Measurements from ENCODE around the gene NRXN3. TPM values are rescaled to one million over a fixed set of nuclear protein-coding genes. Genes with fewer than 3 reads are reported as not detected.

NRXN3 gene
- polyA plus RNA-seq, 1 of the 3 experiments (the other 2 are of a cell fraction), result 1.6 TPM

DNA sequence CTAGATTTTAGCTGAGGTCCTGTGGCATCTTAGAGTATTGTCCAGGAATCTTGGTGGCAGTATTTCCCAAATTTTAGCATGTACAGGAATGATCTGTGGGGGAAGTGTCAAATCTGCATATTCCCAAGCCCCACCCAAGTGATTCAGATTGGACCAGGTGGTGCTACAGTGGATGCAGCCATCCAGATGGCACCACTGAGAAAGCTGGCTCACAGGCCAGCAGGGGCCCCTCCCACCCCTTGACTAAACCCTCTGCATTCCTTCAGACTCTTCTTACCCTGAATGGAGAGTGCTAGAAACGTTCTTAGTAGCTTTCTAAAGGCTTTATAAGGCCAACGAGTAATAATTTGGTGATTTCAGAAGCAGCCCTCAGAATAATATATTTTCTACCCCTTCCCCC is 255.2 kb downstream of the NRXN3 start:
- Histone ChIP-seq H3K4me3 (ENCODE audit: low read depth in 2 of 2, low read length in 1 of 2) (no peak overlapping the region), H2AFZ (ENCODE audit: low read depth) (no peak overlapping the region), H4K20me1 (ENCODE audit: insufficient read depth) (no peaks in the 10 kb centered on the region), H3K27ac (ENCODE audit: low read depth in 2 of 2, low read length in 1 of 2) (no peak overlapping the region), H3K36me3 (replicated peaks in 1 of 2; ENCODE audit: control insufficient read depth in 1 of 2, insufficient read depth in 2 of 2, low read length in 1 of 2) (no peaks in the 10 kb centered on the region), H3K9ac (no peak overlapping the region), H3K27me3 (ENCODE audit: insufficient read depth) (no peaks in the 10 kb centered on the region), H3K4me1 (ENCODE audit: control insufficient read depth in 1 of 2, insufficient read depth in 2 of 2, low read depth in 1 of 2, low read length in 1 of 2) (no peaks in the 10 kb centered on the region), H3K9me2 (no peaks in the 10 kb centered on the region), H3K9me3 (no peaks in the 10 kb centered on the region), H3F3A (replicated peaks; ENCODE audit: insufficient read depth) (no peaks in the 10 kb centered on the region), H3K79me2 (ENCODE audit: insufficient read depth) (no peaks in the 10 kb centered on the region), H3K4me2 (no peak overlapping the region)
- WGBS (ENCODE audit: low lambda C conversion rate), result 3% methylated on average over 2 of the region's 2 CpGs
- TF ChIP-seq RFX5 (IDR thresholded peaks at IDR 0.05; ENCODE audit: low read length) (no peak), RXRA (IDR thresholded peaks at IDR 0.05; ENCODE audit: borderline replicate concordance, low read depth) (no peak), EZH2phosphoT487 (IDR thresholded peaks at IDR 0.05; ENCODE audit: borderline replicate concordance, low read depth) (no peak), GABPA (IDR thresholded peaks at IDR 0.05; ENCODE audit: low read depth) (no peak), RAD21 (IDR thresholded peaks at IDR 0.05; ENCODE audit: low read length) (no peak), YY1 (IDR thresholded peaks at IDR 0.05; ENCODE audit: low read depth) (no peak), MXI1 (IDR thresholded peaks at IDR 0.05; ENCODE audit: low read depth, low read length) (no peak), FOSL2 (IDR thresholded peaks at IDR 0.05; ENCODE audit: borderline replicate concordance, low read depth) (no peak), NFIC (IDR thresholded peaks at IDR 0.05; ENCODE audit: borderline replicate concordance) (no peak), TCF12 (IDR thresholded peaks at IDR 0.05) (no peak)
- TF ChIP-seq, protein P1, sequence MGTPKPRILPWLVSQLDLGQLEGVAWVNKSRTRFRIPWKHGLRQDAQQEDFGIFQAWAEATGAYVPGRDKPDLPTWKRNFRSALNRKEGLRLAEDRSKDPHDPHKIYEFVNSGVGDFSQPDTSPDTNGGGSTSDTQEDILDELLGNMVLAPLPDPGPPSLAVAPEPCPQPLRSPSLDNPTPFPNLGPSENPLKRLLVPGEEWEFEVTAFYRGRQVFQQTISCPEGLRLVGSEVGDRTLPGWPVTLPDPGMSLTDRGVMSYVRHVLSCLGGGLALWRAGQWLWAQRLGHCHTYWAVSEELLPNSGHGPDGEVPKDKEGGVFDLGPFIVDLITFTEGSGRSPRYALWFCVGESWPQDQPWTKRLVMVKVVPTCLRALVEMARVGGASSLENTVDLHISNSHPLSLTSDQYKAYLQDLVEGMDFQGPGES (IDR thresholded peaks at IDR 0.05; ENCODE audit: low read depth, low read length), result no peak
- TF ChIP-seq, protein P2, sequence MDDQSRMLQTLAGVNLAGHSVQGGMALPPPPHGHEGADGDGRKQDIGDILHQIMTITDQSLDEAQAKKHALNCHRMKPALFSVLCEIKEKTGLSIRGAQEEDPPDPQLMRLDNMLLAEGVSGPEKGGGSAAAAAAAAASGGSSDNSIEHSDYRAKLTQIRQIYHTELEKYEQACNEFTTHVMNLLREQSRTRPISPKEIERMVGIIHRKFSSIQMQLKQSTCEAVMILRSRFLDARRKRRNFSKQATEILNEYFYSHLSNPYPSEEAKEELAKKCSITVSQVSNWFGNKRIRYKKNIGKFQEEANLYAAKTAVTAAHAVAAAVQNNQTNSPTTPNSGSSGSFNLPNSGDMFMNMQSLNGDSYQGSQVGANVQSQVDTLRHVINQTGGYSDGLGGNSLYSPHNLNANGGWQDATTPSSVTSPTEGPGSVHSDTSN (IDR thresholded peaks at IDR 0.05), result no peak
- TF ChIP-seq, protein P3, sequence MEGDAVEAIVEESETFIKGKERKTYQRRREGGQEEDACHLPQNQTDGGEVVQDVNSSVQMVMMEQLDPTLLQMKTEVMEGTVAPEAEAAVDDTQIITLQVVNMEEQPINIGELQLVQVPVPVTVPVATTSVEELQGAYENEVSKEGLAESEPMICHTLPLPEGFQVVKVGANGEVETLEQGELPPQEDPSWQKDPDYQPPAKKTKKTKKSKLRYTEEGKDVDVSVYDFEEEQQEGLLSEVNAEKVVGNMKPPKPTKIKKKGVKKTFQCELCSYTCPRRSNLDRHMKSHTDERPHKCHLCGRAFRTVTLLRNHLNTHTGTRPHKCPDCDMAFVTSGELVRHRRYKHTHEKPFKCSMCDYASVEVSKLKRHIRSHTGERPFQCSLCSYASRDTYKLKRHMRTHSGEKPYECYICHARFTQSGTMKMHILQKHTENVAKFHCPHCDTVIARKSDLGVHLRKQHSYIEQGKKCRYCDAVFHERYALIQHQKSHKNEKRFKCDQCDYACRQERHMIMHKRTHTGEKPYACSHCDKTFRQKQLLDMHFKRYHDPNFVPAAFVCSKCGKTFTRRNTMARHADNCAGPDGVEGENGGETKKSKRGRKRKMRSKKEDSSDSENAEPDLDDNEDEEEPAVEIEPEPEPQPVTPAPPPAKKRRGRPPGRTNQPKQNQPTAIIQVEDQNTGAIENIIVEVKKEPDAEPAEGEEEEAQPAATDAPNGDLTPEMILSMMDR (IDR thresholded peaks at IDR 0.05), result no peak
- ChIA-PET POLR2A (no interaction called here), CTCF (interaction anchor here (1.3 kb wide), 1 partner anchor 141 kb away, joined by 4 read pairs; no protein-coding TSS in a partner anchor)
- DNase-seq, result no peak

DNA sequence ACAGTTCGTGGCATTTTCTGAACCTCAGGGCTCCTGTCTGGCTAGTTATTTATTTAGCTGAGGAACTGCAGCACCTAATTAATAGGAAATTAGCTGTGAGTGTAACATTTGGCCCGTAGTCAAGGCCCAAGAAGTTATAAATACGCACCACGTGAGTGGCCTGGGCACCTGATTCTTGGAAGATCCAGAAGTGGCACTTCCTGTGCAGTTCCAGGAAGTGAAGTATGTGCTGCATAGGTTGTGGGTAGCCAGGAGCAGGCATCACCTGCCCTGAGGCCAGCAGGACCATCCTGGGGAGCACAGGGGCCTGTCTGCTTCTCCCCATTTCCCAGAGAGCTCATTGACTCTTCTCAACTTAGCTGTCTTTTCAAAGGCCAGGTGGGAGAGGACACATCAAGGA is 255.6 kb downstream of the NRXN3 start:
- Histone ChIP-seq H3K4me3 (ENCODE audit: low read depth in 2 of 2, low read length in 1 of 2) (no peak overlapping the region), H3K36me3 (replicated peaks in 1 of 2; ENCODE audit: control insufficient read depth in 1 of 2, insufficient read depth in 2 of 2, low read length in 1 of 2) (no peaks in the 10 kb centered on the region), H2AFZ (ENCODE audit: low read depth) (no peak overlapping the region), H3K27me3 (ENCODE audit: insufficient read depth) (no peaks in the 10 kb centered on the region), H3K27ac (ENCODE audit: low read depth in 2 of 2, low read length in 1 of 2) (no peak overlapping the region), H4K20me1 (ENCODE audit: insufficient read depth) (no peaks in the 10 kb centered on the region), H3F3A (replicated peaks; ENCODE audit: insufficient read depth) (no peaks in the 10 kb centered on the region), H3K9me3 (no peaks in the 10 kb centered on the region), H3K9me2 (no peaks in the 10 kb centered on the region), H3K4me1 (ENCODE audit: control insufficient read depth in 1 of 2, insufficient read depth in 2 of 2, low read depth in 1 of 2, low read length in 1 of 2) (no peaks in the 10 kb centered on the region), H3K79me2 (ENCODE audit: insufficient read depth) (no peaks in the 10 kb centered on the region), H3K4me2 (no peak overlapping the region), H3K9ac (no peak overlapping the region)
- ChIA-PET CTCF (interaction anchor here (1.3 kb wide), 1 partner anchor 141 kb away, joined by 4 read pairs; no protein-coding TSS in a partner anchor), POLR2A (no interaction called here)
- DNase-seq, result no peak
- WGBS (ENCODE audit: low lambda C conversion rate), result 9% methylated on average over 4 of the region's 4 CpGs
- TF ChIP-seq GATA2 (CRISPR knock-in tag; IDR thresholded peaks at IDR 0.05) (no peak), TCF12 (IDR thresholded peaks at IDR 0.05) (no peak), EZH2phosphoT487 (IDR thresholded peaks at IDR 0.05; ENCODE audit: borderline replicate concordance, low read depth) (no peak), SIN3A (IDR thresholded peaks at IDR 0.05; ENCODE audit: borderline replicate concordance, low read depth, low read length) (no peak), RXRA (IDR thresholded peaks at IDR 0.05; ENCODE audit: borderline replicate concordance, low read depth) (no peak), POLR2AphosphoS5 (IDR thresholded peaks at IDR 0.05; ENCODE audit: low read depth, low read length) (no peak), FOXJ3 (CRISPR knock-in tag; IDR thresholded peaks at IDR 0.05) (no peak), NFIC (IDR thresholded peaks at IDR 0.05; ENCODE audit: borderline replicate concordance) (no peak), RCOR1 (IDR thresholded peaks at IDR 0.05; ENCODE audit: low read length) (no peak), FOSL2 (IDR thresholded peaks at IDR 0.05; ENCODE audit: borderline replicate concordance, low read depth) (no peak)
- TF ChIP-seq, protein P4, sequence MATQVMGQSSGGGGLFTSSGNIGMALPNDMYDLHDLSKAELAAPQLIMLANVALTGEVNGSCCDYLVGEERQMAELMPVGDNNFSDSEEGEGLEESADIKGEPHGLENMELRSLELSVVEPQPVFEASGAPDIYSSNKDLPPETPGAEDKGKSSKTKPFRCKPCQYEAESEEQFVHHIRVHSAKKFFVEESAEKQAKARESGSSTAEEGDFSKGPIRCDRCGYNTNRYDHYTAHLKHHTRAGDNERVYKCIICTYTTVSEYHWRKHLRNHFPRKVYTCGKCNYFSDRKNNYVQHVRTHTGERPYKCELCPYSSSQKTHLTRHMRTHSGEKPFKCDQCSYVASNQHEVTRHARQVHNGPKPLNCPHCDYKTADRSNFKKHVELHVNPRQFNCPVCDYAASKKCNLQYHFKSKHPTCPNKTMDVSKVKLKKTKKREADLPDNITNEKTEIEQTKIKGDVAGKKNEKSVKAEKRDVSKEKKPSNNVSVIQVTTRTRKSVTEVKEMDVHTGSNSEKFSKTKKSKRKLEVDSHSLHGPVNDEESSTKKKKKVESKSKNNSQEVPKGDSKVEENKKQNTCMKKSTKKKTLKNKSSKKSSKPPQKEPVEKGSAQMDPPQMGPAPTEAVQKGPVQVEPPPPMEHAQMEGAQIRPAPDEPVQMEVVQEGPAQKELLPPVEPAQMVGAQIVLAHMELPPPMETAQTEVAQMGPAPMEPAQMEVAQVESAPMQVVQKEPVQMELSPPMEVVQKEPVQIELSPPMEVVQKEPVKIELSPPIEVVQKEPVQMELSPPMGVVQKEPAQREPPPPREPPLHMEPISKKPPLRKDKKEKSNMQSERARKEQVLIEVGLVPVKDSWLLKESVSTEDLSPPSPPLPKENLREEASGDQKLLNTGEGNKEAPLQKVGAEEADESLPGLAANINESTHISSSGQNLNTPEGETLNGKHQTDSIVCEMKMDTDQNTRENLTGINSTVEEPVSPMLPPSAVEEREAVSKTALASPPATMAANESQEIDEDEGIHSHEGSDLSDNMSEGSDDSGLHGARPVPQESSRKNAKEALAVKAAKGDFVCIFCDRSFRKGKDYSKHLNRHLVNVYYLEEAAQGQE (IDR thresholded peaks at IDR 0.05; ENCODE audit: low read depth, low read length), result no peak
- TF ChIP-seq, protein P5, sequence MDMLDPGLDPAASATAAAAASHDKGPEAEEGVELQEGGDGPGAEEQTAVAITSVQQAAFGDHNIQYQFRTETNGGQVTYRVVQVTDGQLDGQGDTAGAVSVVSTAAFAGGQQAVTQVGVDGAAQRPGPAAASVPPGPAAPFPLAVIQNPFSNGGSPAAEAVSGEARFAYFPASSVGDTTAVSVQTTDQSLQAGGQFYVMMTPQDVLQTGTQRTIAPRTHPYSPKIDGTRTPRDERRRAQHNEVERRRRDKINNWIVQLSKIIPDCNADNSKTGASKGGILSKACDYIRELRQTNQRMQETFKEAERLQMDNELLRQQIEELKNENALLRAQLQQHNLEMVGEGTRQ (IDR thresholded peaks at IDR 0.05; ENCODE audit: borderline replicate concordance, low read depth, low read length), result no peak

All from SK-N-SH (cell line).